ENCODE data around the gene HARBI1. TPM values are rescaled to one million over a fixed set of nuclear protein-coding genes. Genes with fewer than 3 reads are reported as not detected.
A peak's percentile ranks its signal among the peaks of the same experiment; 100 is the strongest.

HARBI1 gene
- total and polyA plus RNA-seq, 8 donors: 2.9 to 5.0 (median 3.5) TPM

DNA sequence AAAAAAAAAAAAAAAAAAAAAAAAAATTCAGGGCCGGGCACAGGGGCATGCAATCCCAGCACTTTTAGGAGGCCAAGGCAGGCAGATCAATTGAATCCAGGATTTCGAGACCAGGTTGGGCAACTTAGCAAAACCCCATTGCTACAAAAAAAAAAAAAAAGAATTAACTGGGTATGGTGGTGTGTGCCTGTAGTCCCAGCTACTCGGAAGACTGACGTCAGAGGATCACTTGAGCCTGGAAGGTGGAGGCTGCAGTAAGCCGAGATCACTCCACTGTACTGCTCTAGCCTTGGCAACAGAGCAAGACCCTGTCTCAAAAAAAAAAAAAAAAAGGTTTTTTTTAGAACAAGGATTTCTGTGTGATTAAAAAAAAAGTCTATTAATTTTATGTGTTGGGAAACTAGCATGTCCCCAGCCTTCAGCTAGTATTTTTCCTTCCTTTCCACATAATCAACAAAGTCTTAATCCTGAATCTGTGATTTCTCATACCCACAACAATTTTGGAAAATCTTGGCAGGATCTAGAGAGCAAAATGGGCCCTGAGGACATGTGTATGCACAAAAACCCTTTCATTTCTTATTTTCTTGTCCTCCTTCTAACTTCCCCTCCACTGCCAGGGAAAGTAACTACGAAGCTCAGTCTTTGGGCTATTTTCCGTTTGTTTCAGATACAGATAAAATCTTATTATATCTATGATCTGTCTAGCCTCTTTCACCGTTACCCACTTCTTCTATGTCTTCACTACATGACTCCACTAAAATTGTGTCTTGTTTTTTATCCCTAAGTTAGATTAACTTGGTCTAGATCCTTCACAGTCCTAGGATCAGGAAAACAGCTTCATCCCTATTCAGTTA, 17.5 kb downstream of the HARBI1 start:
- no peak overlapping the region for H3K4me3 ChIP-seq
- TF ChIP-seq, protein P1, sequence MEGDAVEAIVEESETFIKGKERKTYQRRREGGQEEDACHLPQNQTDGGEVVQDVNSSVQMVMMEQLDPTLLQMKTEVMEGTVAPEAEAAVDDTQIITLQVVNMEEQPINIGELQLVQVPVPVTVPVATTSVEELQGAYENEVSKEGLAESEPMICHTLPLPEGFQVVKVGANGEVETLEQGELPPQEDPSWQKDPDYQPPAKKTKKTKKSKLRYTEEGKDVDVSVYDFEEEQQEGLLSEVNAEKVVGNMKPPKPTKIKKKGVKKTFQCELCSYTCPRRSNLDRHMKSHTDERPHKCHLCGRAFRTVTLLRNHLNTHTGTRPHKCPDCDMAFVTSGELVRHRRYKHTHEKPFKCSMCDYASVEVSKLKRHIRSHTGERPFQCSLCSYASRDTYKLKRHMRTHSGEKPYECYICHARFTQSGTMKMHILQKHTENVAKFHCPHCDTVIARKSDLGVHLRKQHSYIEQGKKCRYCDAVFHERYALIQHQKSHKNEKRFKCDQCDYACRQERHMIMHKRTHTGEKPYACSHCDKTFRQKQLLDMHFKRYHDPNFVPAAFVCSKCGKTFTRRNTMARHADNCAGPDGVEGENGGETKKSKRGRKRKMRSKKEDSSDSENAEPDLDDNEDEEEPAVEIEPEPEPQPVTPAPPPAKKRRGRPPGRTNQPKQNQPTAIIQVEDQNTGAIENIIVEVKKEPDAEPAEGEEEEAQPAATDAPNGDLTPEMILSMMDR (IDR thresholded peaks at IDR 0.05): no peak
- intact Hi-C loops (cut with DNase I): no loop called here
- peaks cover 0 to 2% of the 10 kb centered on the region in 2 donors for H3K4me1 ChIP-seq
- H3K36me3 ChIP-seq: peaks cover 0 to 15% of the 10 kb centered on the region in 2 donors
- H3K9me3 ChIP-seq: no peaks in the 10 kb centered on the region
- H3K27ac ChIP-seq: no peak overlapping the region
- DNase-seq (no peak), ATAC-seq (peak; percentile 69)
- H3K27me3 ChIP-seq: no peaks in the 10 kb centered on the region

GRCh38 chr11:46597609-46598219, 19.3 kb downstream of the HARBI1 start:
- H3K36me3 ChIP-seq: peaks cover 0 to 5% of the 10 kb centered on the region in 2 donors
- DNase-seq: no peak
- no peak overlapping the region for H3K4me3 ChIP-seq
- no peaks in the 10 kb centered on the region for H3K9me3 ChIP-seq
- H3K27me3 ChIP-seq: no peaks in the 10 kb centered on the region
- no peak for ATAC-seq
- H3K4me1 ChIP-seq: peaks cover under 1 to 13% of the 10 kb centered on the region in 2 donors
- H3K27ac ChIP-seq: no peak overlapping the region
- intact Hi-C loops (cut with DNase I): no loop called here
- TF ChIP-seq, protein P1 (IDR thresholded peaks at IDR 0.05): no peak

- ATAC-seq (no peak), DNase-seq (no peak)
- no peaks in the 10 kb centered on the region for H3K27me3 ChIP-seq
- H3K27ac ChIP-seq: no peak overlapping the region
- no peaks in the 10 kb centered on the region for H3K36me3 ChIP-seq
- peaks cover 6 to 18% of the 10 kb centered on the region in 2 donors for H3K4me1 ChIP-seq
- intact Hi-C loops (cut with DNase I): no loop called here
- no peaks in the 10 kb centered on the region for H3K9me3 ChIP-seq
- TF ChIP-seq, protein P1 (IDR thresholded peaks at IDR 0.05): no peak
- no peak overlapping the region for H3K4me3 ChIP-seq
Measured at GRCh38 chr11:46597155-46597554, 19.9 kb downstream of the HARBI1 start.

- Histone ChIP-seq H3K27me3 (no peaks in the 10 kb centered on the region), H3K27ac (peak overlapping the region in 1 of 2 donors; percentile 82), H3K36me3 (no peaks in the 10 kb centered on the region), H3K9me3 (no peaks in the 10 kb centered on the region), H3K4me3 (no peak overlapping the region), H3K4me1 (peaks cover 17 to 40% of the 10 kb centered on the region in 2 donors)
- intact Hi-C loops (cut with DNase I): no loop called here
- DNase-seq (no peak), ATAC-seq (no peak)
- TF ChIP-seq, protein P1 (IDR thresholded peaks at IDR 0.05): no peak
Measured at GRCh38 chr11:46594785-46595184, 22.2 kb downstream of the HARBI1 start.

DNA sequence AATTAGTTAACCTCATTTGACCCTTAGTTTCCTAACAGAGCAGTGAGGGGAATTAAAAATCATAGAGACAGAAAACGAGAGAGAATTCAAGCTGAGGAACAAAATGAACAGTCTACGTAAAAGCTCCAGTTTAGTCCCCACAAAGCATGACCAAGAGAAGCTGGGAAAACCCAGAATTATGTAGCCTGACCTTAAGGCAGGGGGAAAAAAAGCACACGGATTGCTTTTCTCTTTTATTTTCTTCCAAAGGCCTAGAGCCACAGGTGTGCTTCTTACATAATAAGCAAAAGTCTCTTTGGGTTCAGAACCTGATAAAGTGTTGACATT, 22.7 kb downstream of the HARBI1 start:
- intact Hi-C loops (cut with DNase I): no loop called here
- Histone ChIP-seq H3K4me3 (peak overlapping the region; percentile 78 to 95), H3K4me1 (peaks cover 17 to 44% of the 10 kb centered on the region in 2 donors), H3K27me3 (no peaks in the 10 kb centered on the region), H3K36me3 (no peaks in the 10 kb centered on the region), H3K9me3 (no peaks in the 10 kb centered on the region), H3K27ac (peak overlapping the region; percentile 66 to 82)
- no peak for ATAC-seq
- no peak for DNase-seq
- TF ChIP-seq, protein P1 (IDR thresholded peaks at IDR 0.05): no peak

Measured in left lung (tissue), 10 donors.